Endothelial cell of umbilical vein (primary cell): ENCODE measurements around the gene WSB1. TPM values are rescaled to one million over a fixed set of nuclear protein-coding genes. Genes with fewer than 3 reads are reported as not detected.

ENCODE experiments used
- BruUV-seq: library from RNA; stranded (reverse); fragments of 400-500 nt; replicated peaks from 2 replicates; lab custom pipeline; 2021; lab: Mats Ljungman, UMichigan
- CTCF ChIA-PET: fragments of 300-600, 350-600 bp; sonication (Branson Sonifier 250); formaldehyde crosslinking; loops from one replicate; lab custom pipeline; 2021; ENCODE audit warnings: antibody characterized with exemption, inconsistent platforms; lab: Charles Lee
- POLR2A ChIA-PET: fragments of 300-600, 350-600 bp; sonication (Branson Sonifier 250); formaldehyde crosslinking; loops from one replicate; lab custom pipeline; 2021; ENCODE audit warnings: antibody characterized with exemption, inconsistent platforms; lab: Charles Lee
- DNase-seq: peaks from one replicate; pipeline ENCODE4 v3.0.0-alpha.2; 2011; ENCODE audit warnings: low read depth, low spot score
- FAIRE-seq: peaks from 2 replicates; lab custom pipeline; 2011; peaks lifted over from hg19 to GRCh38; lab: Jason Lieb, UNC
- H2AFZ ChIP-seq: 2 replicates; pipeline ENCODE4 v1.6.0; 2012; ENCODE audit warnings: low read depth, low read length, control low read depth, inconsistent platforms
- H3K27ac ChIP-seq: 2 replicates; pipeline ENCODE4 v1.5.1; 2011; ENCODE audit warnings: low read depth, mild to moderate bottlenecking, control low read depth, low read length, moderate library complexity; ENCODE audit not compliant: insufficient read depth
- H3K27me3 ChIP-seq, 2 experiments: 2 replicates each; pipeline versions ENCODE4 v1.6.0 to v1.6.1; 2011; ENCODE audit warnings: low read length in 2 of 2, mixed read lengths in 1 of 2; ENCODE audit not compliant: control insufficient read depth in 2 of 2, insufficient read depth in 2 of 2
- H3K36me3 ChIP-seq, 2 experiments: 2 replicates in 1 of 2; 3 replicates in 1 of 2; pipeline ENCODE4 v1.5.1; 2011; ENCODE audit warnings: low read length in 2 of 2, mild to moderate bottlenecking in 1 of 2, moderate library complexity in 1 of 2; ENCODE audit not compliant: control insufficient read depth in 2 of 2, insufficient read depth in 2 of 2; ENCODE audit errors: extremely low read depth in 1 of 2
- H3K4me1 ChIP-seq: 3 replicates; pipeline ENCODE4 v1.5.1; 2011; ENCODE audit warnings: mild to moderate bottlenecking, low read length; ENCODE audit not compliant: control insufficient read depth, insufficient read depth; ENCODE audit errors: extremely low read depth
- H3K4me2 ChIP-seq: 2 replicates; pipeline ENCODE4 v1.6.1; 2011; ENCODE audit warnings: low read length, control low read depth, mixed read lengths; ENCODE audit not compliant: insufficient read depth
- H3K4me3 ChIP-seq, 3 experiments: fragments of 200-600 bp in 1 of 3; sonication (generic), shearing (Covaris generic) in 1 of 3; replicated peaks in 1 of 3; 2 replicates each; pipeline ENCODE4 v1.5.1; 2011 to 2016; ENCODE audit warnings: control low read depth in 3 of 3, low read length in 3 of 3, mild to moderate bottlenecking in 2 of 3, inconsistent platforms in 1 of 3, low read depth in 1 of 3, moderate library complexity in 1 of 3; ENCODE audit not compliant: insufficient read depth in 1 of 3
- H3K79me2 ChIP-seq: 2 replicates; pipeline ENCODE4 v1.6.0; 2012; ENCODE audit warnings: low read length, inconsistent platforms; ENCODE audit not compliant: control insufficient read depth, insufficient read depth
- H3K9ac ChIP-seq: replicated peaks from 2 replicates; pipeline ENCODE3; 2011; ENCODE audit warnings: low read length, control low read depth; ENCODE audit not compliant: insufficient read depth; ENCODE audit errors: extremely low read depth
- H3K9me1 ChIP-seq: replicated peaks from 3 replicates; pipeline ENCODE4 v1.6.0; 2011; ENCODE audit warnings: mild to moderate bottlenecking, low read length; ENCODE audit not compliant: control insufficient read depth, insufficient read depth; ENCODE audit errors: extremely low read depth
- H3K9me3 ChIP-seq: replicated peaks from 2 replicates; pipeline ENCODE4 v1.5.1; 2012; ENCODE audit warnings: low read length, inconsistent platforms; ENCODE audit not compliant: control insufficient read depth, insufficient read depth
- H4K20me1 ChIP-seq: replicated peaks from 2 replicates; pipeline ENCODE3; 2011; ENCODE audit warnings: mild to moderate bottlenecking, low read length; ENCODE audit not compliant: control insufficient read depth, insufficient read depth; ENCODE audit errors: extremely low read depth
- EZH2 ChIP-seq: IDR thresholded peaks from 2 replicates; pipeline ENCODE4 v1.6.1; 2012; ENCODE audit warnings: borderline replicate concordance, low read depth, mild to moderate bottlenecking, moderate library complexity, low read length, inconsistent platforms; ENCODE audit not compliant: severe bottlenecking
- FOS ChIP-seq: IDR thresholded peaks from 2 replicates; pipeline ENCODE4 v1.6.1; 2011; ENCODE audit warnings: mild to moderate bottlenecking, low read length, moderate library complexity, borderline replicate concordance; ENCODE audit not compliant: insufficient read depth
- GATA2 ChIP-seq: IDR thresholded peaks from 2 replicates; pipeline ENCODE4 v1.7.0; 2011; ENCODE audit warnings: low read depth, mild to moderate bottlenecking, moderate library complexity, mixed read lengths, low read length; ENCODE audit not compliant: insufficient read length, insufficient read depth
- JUN ChIP-seq: IDR thresholded peaks from 2 replicates; pipeline ENCODE4 v1.6.1; 2011; ENCODE audit warnings: borderline replicate concordance, low read depth; ENCODE audit not compliant: insufficient read length, insufficient read depth
- MYC ChIP-seq: IDR thresholded peaks from one replicate; pipeline ENCODE4 v1.6.1; 2011; ENCODE audit warnings: mild to moderate bottlenecking, low read depth, low read length
- dilution Hi-C: fragments of 300-500 bp; cut with MboI; formaldehyde crosslinking; loops from one replicate; pipeline ENCODE4 v1.15.0; 2019; ENCODE audit warnings: low sequenced_read_pairs; ENCODE audit not compliant: extremely low pct_ligation_motif_present
- intact Hi-C: fragments of 100-400 bp; cut with micrococcal nuclease; formaldehyde crosslinking; loops from one replicate; pipeline ENCODE4 v1.10.0; 2022
- polyA plus RNA-seq, 4 experiments: library from polyadenylated mRNA; depleted of rRNA in 3 of 4; stranded (reverse) in 3 of 4; unstranded in 1 of 4; fragments of >200 nt; gene quantifications; 2 replicates each; pipeline versions ENCODE4 v1.2.1 to v1.2.3, GENCODE V29; 2011 to 2012; ENCODE audit warnings: missing spikeins in 1 of 4
- total RNA-seq: library from RNA; stranded (reverse); gene quantifications from 2 replicates; pipeline ENCODE4 v1.2.3, GENCODE V29; 2021
- TF ChIP-seq, protein P1 (sequence below), 2 donors: IDR thresholded peaks; 1 replicate in 1 of 2; 2 replicates in 1 of 2; pipeline ENCODE4 v1.5.1; 2011; ENCODE audit warnings: low read length in 2 of 2, mild to moderate bottlenecking in 2 of 2, moderate library complexity in 2 of 2, control low read depth in 1 of 2, inconsistent platforms in 1 of 2, low read depth in 1 of 2; ENCODE audit not compliant: insufficient read depth in 1 of 2; ENCODE audit errors: extremely low read depth in 1 of 2
- TF ChIP-seq, protein P2 (sequence below): IDR thresholded peaks from 2 replicates; pipeline ENCODE4 v1.6.1; 2011; ENCODE audit not compliant: insufficient read depth, insufficient read length

The WSB1 gene
- total and polyA plus RNA-seq, 2 donors (not counting 3 experiments of a cell fraction or from before 2014, with no cell fraction given) = 471 to 736 TPM

GRCh38 chr17:27280527-27280926 is 13.4 kb upstream of the WSB1 start:
- no peak for DNase-seq
- FAIRE-seq = no peak
- ChIA-PET CTCF (no interaction called here), POLR2A (no interaction called here)
- Histone ChIP-seq H3K9me3 (no peaks in the 10 kb centered on the region), H3K9me1 (no peaks in the 10 kb centered on the region), H3K79me2 (no peaks in the 10 kb centered on the region), H3K4me3 (no peak overlapping the region), H3K4me1 (peaks cover 24% of the 10 kb centered on the region), H2AFZ (no peak overlapping the region), H3K4me2 (no peak overlapping the region), H3K27ac (no peak overlapping the region), H4K20me1 (no peaks in the 10 kb centered on the region), H3K9ac (no peak overlapping the region), H3K27me3 (no peaks in the 10 kb centered on the region), H3K36me3 (no peaks in the 10 kb centered on the region)
- BruUV-seq = no TSS peak
- TF ChIP-seq JUN (no peak), EZH2 (no peak), GATA2 (no peak), FOS (no peak), MYC (no peak)
- TF ChIP-seq, protein P1, sequence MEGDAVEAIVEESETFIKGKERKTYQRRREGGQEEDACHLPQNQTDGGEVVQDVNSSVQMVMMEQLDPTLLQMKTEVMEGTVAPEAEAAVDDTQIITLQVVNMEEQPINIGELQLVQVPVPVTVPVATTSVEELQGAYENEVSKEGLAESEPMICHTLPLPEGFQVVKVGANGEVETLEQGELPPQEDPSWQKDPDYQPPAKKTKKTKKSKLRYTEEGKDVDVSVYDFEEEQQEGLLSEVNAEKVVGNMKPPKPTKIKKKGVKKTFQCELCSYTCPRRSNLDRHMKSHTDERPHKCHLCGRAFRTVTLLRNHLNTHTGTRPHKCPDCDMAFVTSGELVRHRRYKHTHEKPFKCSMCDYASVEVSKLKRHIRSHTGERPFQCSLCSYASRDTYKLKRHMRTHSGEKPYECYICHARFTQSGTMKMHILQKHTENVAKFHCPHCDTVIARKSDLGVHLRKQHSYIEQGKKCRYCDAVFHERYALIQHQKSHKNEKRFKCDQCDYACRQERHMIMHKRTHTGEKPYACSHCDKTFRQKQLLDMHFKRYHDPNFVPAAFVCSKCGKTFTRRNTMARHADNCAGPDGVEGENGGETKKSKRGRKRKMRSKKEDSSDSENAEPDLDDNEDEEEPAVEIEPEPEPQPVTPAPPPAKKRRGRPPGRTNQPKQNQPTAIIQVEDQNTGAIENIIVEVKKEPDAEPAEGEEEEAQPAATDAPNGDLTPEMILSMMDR (IDR thresholded peaks at IDR 0.05; ENCODE audit: extremely low read depth in 1 of 2, insufficient read depth in 1 of 2, low read depth in 1 of 2, low read length in 2 of 2) = no peak
- TF ChIP-seq, protein P2, sequence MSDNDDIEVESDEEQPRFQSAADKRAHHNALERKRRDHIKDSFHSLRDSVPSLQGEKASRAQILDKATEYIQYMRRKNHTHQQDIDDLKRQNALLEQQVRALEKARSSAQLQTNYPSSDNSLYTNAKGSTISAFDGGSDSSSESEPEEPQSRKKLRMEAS = no peak
- intact Hi-C loops (no loop called here), dilution Hi-C loops (no loop called here)
